Ammon's horn (tissue), 1 donor: ENCODE results near the gene OBP2B.
"Not testable (repeated sequence)": the region's sequence is repeated elsewhere in the genome, so short reads cannot be mapped to it uniquely, and the experiment has no call there.

ENCODE experiments used
- DNase-seq: peaks from one replicate; pipeline ENCODE4 v3.0.0-alpha.2; 2016; ENCODE audit warnings: low spot score

Gene OBP2B

DNA sequence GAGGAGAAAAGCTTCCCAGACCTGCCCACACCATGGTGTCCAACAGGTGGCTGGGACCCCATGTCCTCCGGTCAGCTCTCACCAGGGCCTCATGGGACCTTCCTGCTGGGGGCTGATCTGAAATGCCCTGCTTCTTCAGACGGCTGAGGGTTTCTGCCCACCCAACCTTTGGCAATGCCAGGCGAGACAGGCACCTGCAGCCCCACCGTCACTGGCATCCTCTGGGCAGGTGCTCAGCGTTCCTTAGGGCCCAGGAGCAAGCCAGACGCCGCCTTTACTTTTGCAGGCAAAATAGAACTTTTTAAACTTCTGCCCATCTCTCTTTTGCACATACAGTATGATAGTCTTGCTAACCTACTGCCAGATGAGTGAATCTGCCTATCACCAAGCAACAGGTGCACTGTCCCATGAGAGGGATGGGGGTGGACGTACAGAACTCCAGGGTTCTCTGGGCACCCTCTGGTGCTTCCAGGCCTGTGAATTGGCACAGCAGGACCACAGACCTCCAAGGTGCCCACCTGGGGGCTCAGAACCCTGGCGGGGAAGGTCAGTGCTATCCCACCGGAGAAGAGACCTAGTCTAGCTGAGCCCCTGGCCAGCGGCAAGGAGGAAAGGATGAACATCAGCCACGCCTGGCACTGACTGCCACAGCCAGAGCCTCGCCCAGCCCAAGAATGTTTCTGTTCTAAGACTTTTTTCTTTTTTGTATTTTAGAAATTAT is 7.5 kb downstream of the OBP2B start:
- DNase-seq: no peak

DNA sequence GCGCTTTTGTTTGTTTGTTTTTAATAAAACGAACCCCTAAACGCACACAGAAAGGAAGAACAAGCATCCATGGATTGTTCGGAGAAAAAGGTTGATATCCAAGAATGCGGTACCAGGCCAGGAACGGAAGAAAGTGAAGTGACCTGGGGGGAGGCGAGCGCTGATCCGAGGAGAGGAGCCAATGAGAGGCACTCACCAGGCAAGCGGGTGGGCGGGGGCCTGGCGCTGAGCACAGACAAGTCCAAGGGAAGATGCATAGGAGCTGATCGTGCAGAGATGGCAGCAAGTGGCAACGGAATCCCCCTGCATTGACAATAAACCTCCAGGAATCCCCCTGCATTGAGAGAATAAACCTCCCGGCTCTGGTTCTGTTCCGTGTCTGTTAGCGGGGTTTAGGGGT is 8.4 kb downstream of the OBP2B start:
- DNase-seq: no peak

DNA sequence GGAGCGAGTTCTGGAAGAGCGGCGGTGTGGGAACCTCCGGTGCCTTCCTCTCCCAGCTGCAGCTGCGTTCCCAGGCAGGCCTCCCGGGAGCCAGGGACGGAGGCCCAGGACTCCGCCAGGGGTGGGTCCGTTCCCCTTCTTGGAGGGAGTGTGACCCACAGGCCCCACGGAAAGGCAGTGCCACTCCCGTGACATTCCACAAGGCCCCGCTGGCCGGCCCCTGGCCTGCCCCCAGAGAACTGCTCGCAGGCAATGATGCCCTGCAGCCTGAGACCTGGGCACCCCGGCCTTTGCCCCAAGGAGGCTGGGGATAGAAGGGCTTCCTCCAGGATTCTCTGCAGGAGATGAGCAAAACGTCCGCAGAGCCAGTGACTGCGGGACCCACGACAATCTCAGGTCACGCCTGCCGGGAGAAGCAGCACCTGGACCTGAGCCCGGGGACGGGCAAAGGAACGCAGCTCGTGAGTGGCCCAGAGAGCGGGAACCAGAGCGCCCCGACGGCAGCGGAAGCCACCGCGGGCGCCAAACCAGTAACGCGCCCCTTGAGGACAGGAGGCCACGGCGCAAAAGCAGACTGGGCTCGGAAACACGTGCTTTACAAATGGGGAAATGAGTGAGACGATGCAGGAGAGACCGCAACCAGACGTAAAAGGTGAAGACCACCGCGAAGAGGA is 9.3 kb downstream of the OBP2B start:
- no peak for DNase-seq

DNA sequence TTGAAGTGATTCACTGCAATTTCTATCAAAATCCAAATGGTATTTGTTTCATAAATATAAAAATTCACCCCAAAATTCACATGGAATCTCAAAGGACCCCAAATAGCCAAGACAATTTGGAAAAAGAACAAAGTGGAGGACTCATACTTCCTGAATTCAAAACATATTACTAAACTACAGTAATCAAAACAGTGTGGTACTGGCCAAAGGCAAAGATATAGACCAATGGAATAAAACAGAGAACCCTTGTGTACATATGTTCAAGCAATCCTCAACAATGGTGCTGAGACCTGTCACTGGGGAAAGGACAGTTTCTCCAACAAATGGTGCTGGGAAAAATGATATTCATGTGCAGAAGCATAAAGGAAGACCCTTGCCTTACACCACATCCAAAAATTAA is 14.0 kb downstream of the OBP2B start:
- DNase-seq: no peak

DNA sequence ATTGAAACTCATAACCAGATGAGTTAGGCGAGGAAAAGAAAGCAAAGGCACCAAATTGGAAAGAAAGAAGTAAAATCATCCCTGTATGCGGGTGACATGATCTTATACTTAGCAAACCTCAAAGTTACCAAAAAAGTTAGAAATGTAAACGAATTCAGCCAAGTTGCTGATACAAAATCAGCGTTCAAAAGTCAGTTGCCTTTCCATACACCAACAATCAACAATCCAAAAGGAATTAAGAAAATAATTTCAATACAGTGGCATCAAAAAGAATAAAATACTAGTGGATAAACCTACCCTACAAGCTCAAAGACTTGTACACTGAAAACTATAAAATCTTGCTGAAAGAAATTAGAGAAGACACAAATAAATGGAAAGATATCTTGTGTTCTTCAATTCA is 14.5 kb downstream of the OBP2B start:
- no peak for DNase-seq

DNA sequence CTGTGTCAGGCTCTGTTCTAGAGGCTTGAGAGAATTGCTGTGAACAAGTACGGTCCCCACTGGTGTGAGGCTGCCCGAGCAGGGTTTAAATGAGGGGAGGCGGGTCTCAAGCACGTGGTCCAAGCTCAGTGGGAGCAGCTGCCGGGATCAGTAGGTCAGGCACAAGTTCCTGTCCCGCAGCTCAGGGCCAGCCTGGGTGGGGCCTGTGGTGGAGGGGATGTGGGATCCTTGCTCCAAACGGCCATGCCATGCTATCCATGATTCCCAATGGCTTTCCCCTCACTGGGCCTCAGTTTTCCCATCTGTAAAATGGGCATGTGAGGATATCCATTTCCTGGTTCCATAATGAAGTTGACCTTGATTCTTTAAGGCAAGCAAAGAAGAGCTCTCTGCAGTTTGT is 17.1 kb downstream of the OBP2B start:
- no peak for DNase-seq

DNA sequence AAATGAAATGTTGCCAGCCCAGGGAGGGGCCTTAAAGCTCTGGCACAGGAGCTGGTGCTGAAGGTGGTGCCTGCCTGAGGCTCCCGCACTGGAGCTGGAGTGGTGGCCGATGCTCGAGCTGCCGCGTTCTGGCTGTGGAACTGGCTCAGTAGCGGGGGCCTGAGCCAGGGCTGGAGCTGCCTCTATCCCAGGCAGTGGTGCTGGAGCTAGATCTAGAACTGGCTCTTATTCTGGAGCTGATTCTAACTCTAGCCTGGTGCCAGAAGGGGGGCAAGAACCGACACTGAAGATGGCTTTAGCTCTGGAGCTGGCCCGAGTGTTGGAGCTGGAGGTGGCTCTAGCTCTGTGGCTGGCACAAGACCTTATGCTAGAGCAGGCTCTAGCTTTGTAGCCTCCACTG is 19.2 kb downstream of the OBP2B start:
- DNase-seq: no peak

DNA sequence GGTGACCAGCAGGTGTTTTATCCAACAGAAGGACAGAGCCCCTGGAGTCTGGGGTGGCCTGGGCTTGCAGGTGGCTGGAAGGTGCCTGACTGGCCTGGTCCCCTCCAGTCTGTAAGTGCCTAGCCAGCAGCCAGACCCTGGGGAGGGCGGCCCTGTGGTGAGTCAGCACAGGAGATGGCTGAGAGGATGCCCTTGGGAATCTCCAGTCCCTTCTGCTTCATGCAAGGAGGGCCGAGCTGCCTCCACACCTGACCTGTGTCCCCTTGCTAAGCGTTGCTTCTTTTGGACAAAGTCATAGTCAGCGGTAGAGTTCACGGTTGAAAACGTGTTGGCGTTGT is 20.2 kb downstream of the OBP2B start:
- no peak for DNase-seq

DNA sequence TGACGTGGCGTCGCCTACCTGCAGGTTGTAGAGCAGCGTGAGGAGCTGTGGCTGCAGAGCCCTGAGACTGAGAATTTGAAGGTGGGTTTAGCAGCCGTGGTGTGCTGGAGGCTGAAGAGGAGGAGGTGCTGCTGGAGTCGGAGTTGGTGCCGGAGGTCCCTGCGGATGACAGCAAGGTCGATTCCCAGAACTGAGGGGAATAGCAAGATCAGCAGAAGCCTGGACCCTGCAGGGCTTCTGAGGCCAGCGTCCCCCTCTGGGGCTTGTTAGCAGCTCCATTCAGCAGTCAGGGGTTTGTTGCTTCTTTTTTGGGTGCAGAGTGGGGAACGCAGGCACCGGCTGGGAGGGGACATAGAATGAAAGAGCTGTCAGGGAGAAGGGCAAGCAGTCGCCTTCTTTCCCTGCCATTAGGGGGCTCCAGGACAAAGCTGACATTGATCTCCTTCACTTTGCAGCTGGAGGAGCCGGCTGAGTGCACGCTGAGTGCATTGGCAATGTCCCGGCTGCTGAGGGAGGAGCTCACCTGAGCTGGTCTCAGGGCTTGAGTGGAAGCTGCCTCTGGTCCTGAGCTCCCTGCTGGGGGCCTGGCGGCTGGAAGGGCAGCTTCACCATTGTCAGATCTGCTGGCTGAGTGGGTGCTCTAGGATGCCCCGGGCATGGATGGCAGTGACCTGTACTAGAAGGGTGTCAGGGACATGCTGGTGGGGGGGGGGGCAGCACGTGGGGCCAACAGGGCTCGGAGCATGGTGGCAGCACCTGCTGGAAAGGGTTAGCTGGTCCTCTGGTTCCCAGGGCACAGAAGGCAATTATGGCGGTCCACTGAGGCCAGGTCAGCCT is 20.8 kb downstream of the OBP2B start:
- DNase-seq: peak; percentile 27

DNA sequence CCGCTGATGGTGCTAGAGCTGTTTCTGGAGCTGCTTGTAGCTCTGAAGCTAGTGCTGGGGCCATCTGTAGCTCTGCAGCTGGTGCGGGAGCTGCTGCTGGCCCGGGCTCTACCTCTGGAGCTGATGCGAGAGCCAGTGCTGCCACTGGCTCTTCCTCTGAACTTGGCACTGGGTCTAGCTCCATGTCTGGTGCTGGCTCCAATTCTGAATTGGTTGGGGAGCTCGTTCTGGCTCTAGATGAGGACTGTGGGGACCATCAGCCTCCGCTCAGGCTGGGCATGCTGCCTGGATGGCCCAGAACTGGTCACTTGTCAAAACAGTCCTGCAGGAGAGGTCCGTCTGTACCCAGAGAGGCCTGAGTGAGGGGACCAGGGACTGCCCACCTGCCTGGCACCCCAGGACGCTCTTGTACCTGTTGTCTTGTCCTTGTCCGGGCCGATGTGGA is 21.5 kb downstream of the OBP2B start:
- DNase-seq: no peak

DNA sequence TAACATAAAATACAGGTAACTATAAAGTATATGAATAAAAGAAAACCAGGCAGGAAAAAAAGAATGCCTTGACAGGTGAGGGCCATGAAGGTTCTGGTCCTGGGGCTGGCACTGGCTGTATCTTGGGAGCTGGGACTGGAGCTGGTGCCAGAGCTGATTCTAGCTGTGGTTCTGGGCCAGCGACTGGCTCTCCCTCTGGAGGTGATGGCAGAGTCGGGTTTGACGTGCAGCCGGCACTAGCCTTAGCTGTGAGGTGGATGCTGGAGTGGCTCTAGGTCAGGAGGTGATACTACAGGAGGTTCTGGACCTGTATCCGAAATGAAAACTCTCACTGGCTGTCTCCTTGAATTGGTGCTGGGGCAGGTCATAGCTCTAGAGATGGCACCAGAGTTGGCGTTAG is 22.3 kb downstream of the OBP2B start:
- no peak for DNase-seq

DNA sequence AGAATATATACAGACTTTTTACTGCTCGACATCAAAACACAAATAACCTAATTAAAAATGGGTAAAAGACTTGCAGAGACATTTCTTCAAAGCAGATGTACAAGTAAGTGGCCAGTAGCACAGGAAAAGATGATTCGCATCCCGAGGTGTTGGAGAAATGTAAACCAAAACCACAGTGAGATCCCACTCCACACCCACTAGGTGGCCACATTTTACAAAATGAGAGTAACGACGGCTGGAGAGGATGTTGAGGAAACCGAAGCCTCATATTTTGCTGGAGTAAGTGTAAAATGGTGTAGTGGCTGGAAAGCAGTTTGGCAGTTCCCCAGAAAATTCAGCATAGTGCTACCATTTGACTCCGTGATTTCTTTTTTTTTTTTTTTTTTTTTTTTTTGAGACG is 24.1 kb downstream of the OBP2B start:
- DNase-seq: peak; percentile 79

DNA sequence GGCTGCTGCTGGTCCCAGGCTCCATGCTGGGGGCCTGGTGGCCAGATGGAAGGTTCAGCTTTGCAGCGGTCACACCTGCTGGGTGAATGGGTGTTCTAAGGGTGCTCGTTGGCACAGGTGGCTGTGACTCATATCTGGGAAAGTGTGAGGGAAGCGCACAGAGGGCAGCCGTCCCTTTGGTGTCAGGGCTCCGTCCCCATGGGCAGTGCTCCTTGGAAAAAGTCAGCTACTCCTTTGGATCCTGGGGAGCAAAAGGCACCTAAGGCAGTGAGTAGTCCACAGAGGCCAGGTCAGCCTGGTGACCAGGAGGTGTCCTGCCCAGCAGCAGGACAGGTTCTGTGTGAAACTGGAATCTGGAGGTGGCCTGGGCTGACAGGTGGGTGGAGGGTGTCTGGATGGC is 26.9 kb downstream of the OBP2B start:
- no peak for DNase-seq

DNA sequence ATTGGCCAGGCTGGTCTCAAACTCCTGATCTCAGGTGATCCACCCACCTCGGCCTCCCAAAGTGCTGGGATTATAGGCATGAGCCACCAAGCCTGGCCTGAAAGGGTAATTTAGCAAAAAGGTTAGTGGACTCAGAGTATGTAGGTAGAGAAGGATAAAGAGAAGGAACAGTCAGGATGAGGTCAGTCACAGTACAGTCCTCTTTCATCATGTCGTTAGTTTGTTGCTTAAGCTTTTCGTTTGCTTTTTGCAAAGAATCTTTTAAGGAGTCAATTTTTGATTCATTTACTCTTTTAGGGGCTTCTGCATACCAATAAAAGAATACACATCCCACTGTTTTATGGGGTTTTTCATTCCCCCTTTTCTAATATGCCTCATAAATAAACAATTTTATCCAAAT is 27.5 kb downstream of the OBP2B start:
- DNase-seq: no peak

DNA sequence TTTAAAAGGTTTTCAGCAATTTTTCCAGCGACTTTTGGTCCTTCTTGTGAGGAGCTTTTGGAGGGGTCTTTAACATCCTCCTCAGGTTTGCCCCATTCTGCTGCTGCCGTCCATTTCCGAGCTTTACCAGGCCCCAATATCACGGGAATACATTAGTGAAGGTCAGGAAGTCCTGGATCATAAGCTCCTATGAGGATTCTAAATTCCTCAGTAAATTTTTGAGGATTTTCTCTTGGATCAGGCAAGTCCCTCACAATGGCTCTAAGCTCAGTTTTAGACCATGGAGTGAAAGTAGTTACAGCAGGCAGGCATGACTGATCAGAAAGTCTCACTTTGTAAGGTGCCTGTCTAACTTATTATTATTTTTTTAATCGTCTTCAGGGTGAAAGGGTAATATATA is 28.1 kb downstream of the OBP2B start:
- DNase-seq: no peak

DNA sequence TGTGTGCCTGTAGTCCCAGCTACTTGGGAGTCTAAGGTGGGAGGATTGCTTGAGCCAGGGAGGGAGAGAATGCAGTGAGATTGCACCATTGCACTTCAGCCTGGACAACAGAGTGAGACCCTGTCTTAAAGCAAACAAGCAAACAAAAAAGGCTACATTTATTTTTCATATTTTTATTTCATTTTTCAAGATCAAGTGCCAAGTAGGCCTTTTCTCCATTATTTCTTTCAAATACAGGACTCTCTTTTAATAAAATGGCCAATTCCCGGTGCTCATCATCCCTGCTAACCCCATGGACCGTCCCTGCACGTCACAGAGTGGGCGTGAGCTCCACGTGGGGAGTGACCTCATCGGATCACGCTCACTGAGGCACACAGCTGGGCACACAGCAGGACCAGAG is 36.0 kb downstream of the OBP2B start:
- DNase-seq: no peak

DNA sequence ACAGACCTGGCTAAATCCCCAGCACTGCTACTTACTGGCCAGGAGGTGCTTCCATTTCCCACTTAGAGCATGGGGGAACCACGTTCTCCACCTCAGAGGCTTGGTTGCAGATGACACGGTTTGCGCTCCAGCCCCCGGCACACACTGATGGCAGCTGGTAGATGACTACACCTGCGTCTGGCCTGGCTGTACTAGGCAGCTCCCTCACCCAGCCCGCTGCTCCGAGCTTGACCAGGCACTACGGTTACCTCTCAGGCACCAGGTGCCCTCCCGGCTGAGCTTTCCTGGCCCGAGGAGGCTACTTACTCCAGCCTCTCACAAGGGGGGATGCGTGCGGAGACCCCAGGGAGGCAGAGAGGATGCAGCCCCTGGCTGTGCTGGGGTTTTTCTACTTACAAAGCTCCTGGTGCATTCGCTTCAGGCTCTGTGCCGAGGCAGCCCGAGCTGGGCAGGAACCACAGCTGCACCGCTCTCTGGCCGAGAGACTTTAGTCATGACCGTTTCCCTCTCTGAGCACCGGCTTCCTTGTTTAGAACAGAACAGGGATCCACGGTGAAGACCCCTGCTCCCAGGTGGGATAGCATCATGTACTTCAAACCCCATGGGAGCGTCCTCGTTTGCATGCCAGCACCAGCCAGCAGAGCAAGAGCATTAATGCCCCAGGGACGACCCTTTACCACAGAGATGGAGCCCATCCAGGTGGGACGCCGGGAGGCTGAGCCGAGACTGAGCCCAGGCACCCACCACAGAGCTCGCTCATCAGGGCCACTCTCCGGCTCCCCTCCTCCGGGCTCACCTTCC is 37.7 kb downstream of the OBP2B start:
- DNase-seq: no peak

DNA sequence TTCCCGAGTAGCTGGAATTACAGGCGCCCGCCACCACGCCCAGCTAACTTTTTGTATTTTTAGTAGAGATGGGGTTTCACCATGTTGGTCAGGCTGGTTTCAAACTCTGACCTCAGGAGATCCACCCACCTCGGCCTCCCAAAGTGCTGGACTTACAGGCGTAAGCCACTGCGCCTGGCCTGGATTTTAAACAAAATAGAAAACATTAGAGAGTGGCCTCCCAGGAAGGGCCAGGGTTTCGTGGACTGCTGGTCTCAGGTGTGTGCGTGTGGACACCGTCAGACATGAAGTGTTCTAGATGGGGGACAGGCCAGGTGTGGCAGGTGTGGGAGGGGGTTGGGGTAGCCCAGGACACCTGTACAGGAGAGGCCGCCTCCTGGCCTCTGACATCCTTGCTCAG is 38.3 kb downstream of the OBP2B start:
- DNase-seq: no peak

DNA sequence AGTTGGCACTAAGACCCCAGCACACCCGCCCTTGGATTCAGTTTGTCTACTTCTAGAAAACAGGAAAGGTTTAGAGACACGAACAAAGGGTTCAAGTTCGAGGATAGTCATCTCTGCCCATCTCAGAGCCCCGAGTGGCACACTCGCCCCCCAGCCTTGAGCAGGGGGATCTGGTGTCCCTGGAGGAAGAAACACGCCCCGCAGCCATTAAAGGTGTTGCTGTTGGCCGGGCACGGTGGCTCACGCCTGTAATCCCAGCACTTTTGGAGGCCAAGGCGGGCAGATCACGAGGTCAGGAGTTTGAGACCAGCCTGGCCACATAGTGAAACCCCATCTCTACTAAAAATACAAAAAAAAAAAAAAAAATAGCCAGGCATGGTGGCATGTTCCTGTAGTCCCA is 39.4 kb downstream of the OBP2B start:
- DNase-seq: not testable (repeated sequence)

DNA sequence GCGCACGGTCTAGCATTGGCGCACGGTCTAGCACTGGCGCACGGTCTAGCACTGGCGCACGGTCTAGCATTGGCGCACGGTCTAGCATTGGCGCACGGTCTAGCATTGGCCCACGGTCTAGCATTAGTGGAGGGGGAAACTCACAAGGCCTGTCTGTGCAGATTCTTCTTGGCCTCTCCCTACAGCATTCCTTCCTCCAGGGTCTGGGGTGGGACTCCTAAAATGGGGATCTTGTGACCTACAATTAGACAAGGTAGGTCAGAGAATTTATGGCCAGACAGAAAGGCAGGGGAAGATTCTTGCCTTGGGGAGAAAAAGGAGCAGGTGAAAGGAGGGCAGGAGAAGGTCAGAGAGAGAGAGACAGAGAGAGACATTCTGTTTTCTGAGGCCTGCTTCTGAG is 39.9 kb downstream of the OBP2B start:
- no peak for DNase-seq

DNA sequence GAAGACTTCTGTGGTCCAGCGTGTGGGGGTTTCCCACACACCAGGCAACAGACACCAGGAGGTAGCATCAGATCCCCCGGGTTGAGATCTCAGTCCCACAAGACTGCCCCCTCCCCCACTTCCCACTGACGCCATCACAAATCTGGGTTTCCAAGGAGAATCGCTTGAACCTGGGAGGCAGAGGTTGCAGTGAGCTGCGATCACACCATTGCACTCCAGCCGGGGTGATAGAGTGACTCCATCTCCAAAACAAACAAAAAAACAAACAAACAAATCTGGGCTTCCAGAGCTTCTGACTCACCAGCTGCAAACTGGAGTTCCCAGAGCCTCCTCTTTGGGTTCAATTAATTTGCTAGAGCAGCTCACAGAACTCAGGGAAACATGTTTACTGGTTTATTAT is 40.6 kb downstream of the OBP2B start:
- no peak for DNase-seq

DNA sequence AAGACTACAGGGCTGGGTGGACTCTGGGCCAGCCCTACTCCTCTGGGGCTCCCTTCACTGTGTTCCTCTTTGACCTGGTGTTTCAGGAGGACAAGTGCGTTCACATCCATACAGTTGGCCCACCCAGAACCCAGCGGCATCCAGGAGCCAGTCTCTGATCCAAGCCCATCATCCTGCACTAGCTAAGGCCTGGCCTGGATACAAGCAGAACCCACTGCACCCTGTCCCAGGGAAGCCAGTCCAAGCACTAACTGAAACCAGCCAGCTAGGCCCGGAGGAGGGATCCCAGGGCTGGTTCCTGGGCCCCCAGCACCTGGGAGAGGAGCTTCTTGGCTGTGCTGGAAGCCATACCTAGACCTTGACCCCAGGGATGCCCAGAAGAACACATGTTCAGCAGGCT is 41.3 kb downstream of the OBP2B start:
- no peak for DNase-seq
